ENCODE results near the gene TPST1. TPM values are rescaled to one million over a fixed set of nuclear protein-coding genes. Genes with fewer than 3 reads are reported as not detected.

TPST1 gene
- total RNA-seq, 2 experiments from 2014 or later, result 1.9 to 2.6 TPM

GRCh38 chr7:66258409-66258808 lies 53.3 kb downstream of the TPST1 start:
- no peak overlapping the region for H3K27ac Mint-ChIP-seq
- no peak for TF ChIP-seq CTCF (IDR thresholded peaks at IDR 0.05)
- H3K4me1 Mint-ChIP-seq (ENCODE audit: low read depth), result no peaks in the 10 kb centered on the region
- DNase-seq (no peak), ATAC-seq (ENCODE audit: poor library complexity) (no peak)
- H3K9me3 ChIP-seq (ENCODE audit: control insufficient read depth in 1 of 2, insufficient read depth in 1 of 2, low read length in 2 of 2), result no peaks in the 10 kb centered on the region
- H3K4me3 ChIP-seq (ENCODE audit: low read length), result no peak overlapping the region
- intact Hi-C loops (cut with DNase I, micrococcal nuclease), result no loop called here
- ChIA-PET POLR2A (no interaction called here), CTCF (no interaction called here)
- no peak overlapping the region for H3K27ac ChIP-seq (ENCODE audit: low read depth in 1 of 2, low read length in 2 of 2)
- peaks cover 18% of the 10 kb centered on the region for H3K27me3 Mint-ChIP-seq
- peaks cover 2% of the 10 kb centered on the region for H3K36me3 Mint-ChIP-seq (ENCODE audit: low read depth)
- H3K4me3 Mint-ChIP-seq, result no peak overlapping the region
- H3K9me3 Mint-ChIP-seq, result no peaks in the 10 kb centered on the region
- no peaks in the 10 kb centered on the region for H3K36me3 ChIP-seq (ENCODE audit: insufficient read depth, low read length)
- H3K27me3 ChIP-seq (ENCODE audit: control insufficient read depth in 1 of 2, insufficient read depth in 2 of 2, low read length in 2 of 2), result no peaks in the 10 kb centered on the region
- H3K4me1 ChIP-seq (ENCODE audit: insufficient read depth, low read length), result no peaks in the 10 kb centered on the region

- Histone ChIP-seq H3K9me3 (ENCODE audit: control insufficient read depth in 1 of 2, insufficient read depth in 1 of 2, low read length in 2 of 2) (peaks cover 5 to 27% of the 10 kb centered on the region in 2 experiments), H3K27ac (ENCODE audit: low read depth in 1 of 2, low read length in 2 of 2) (no peak overlapping the region), H3K4me3 (ENCODE audit: low read length) (no peak overlapping the region), H3K36me3 (ENCODE audit: insufficient read depth, low read length) (no peaks in the 10 kb centered on the region), H3K27me3 (ENCODE audit: control insufficient read depth in 1 of 2, insufficient read depth in 2 of 2, low read length in 2 of 2) (no peaks in the 10 kb centered on the region), H3K4me1 (ENCODE audit: insufficient read depth, low read length) (no peaks in the 10 kb centered on the region)
- intact Hi-C loops (cut with DNase I, micrococcal nuclease), result no loop called here
- ATAC-seq (ENCODE audit: poor library complexity) (no peak), DNase-seq (no peak)
- Mint-ChIP-seq H3K27ac (no peak overlapping the region), H3K27me3 (peaks cover 18% of the 10 kb centered on the region), H3K4me1 (ENCODE audit: low read depth) (no peaks in the 10 kb centered on the region), H3K36me3 (ENCODE audit: low read depth) (peaks cover 4% of the 10 kb centered on the region), H3K4me3 (no peak overlapping the region), H3K9me3 (peaks cover 2% of the 10 kb centered on the region)
- CTCF ChIA-PET, result no interaction called here
- POLR2A ChIA-PET, result no interaction called here
- TF ChIP-seq CTCF (IDR thresholded peaks at IDR 0.05), result no peak
These were observed 56.8 kb downstream of the TPST1 start for GRCh38 chr7:66261941-66262340.

GRCh38 chr7:66263936-66264335 lies 58.8 kb downstream of the TPST1 start:
- TF ChIP-seq CTCF (IDR thresholded peaks at IDR 0.05), result no peak
- Histone ChIP-seq H3K27ac (ENCODE audit: low read depth in 1 of 2, low read length in 2 of 2) (no peak overlapping the region), H3K4me1 (ENCODE audit: insufficient read depth, low read length) (no peaks in the 10 kb centered on the region), H3K4me3 (ENCODE audit: low read length) (no peak overlapping the region), H3K27me3 (ENCODE audit: control insufficient read depth in 1 of 2, insufficient read depth in 2 of 2, low read length in 2 of 2) (no peaks in the 10 kb centered on the region), H3K9me3 (ENCODE audit: control insufficient read depth in 1 of 2, insufficient read depth in 1 of 2, low read length in 2 of 2) (peaks cover 5 to 27% of the 10 kb centered on the region in 2 experiments), H3K36me3 (ENCODE audit: insufficient read depth, low read length) (no peaks in the 10 kb centered on the region)
- ATAC-seq (ENCODE audit: poor library complexity), result no peak
- Mint-ChIP-seq H3K9me3 (peaks cover 2% of the 10 kb centered on the region), H3K4me1 (ENCODE audit: low read depth) (no peaks in the 10 kb centered on the region), H3K27ac (no peak overlapping the region), H3K4me3 (no peak overlapping the region), H3K36me3 (ENCODE audit: low read depth) (peaks cover 4% of the 10 kb centered on the region), H3K27me3 (peaks cover 16% of the 10 kb centered on the region)
- no peak for DNase-seq
- ChIA-PET CTCF (no interaction called here), POLR2A (no interaction called here)
- intact Hi-C loops (cut with DNase I, micrococcal nuclease), result no loop called here

All from CD4-positive, alpha-beta T cell (primary cell).